Mucosa of gallbladder (tissue), 1 donor: ENCODE results near the gene DAPK3. TPM values are rescaled to one million over a fixed set of nuclear protein-coding genes. Genes with fewer than 3 reads are reported as not detected.
"Not testable (repeated sequence)": the region's sequence is repeated elsewhere in the genome, so short reads cannot be mapped to it uniquely, and the experiment has no call there.

ENCODE experiments used
- DNase-seq: peaks from one replicate; pipeline ENCODE4 v3.0.0-alpha.2; 2020; ENCODE audit warnings: low spot score
- total RNA-seq: library from RNA; stranded (reverse); gene quantifications from one replicate; pipeline ENCODE4 v1.2.1, GENCODE V29; 2021
- donor health status: DM: no; HTN: no; CAD: no.

Gene DAPK3
- total RNA-seq, 1 donor from 2014 or later = 113 TPM

- no peak for DNase-seq
Measured at GRCh38 chr19:3979289-3979673, 8.4 kb upstream of the DAPK3 start.

GRCh38 chr19:3978145-3978544 is 7.2 kb upstream of the DAPK3 start:
- DNase-seq = no peak

GRCh38 chr19:3977242-3978143 is 6.6 kb upstream of the DAPK3 start:
- DNase-seq = no peak

- DNase-seq = no peak
Measured at GRCh38 chr19:3976495-3977241, 5.8 kb upstream of the DAPK3 start.

- DNase-seq = no peak
Measured at GRCh38 chr19:3975637-3976087, 4.8 kb upstream of the DAPK3 start.

- DNase-seq = no peak
Measured at GRCh38 chr19:3975144-3975543, 4.2 kb upstream of the DAPK3 start.

GRCh38 chr19:3970313-3970807 is 539 bp downstream of the DAPK3 start:
- DNase-seq = no peak

GRCh38 chr19:3969435-3970312 is 1.2 kb downstream of the DAPK3 start:
- DNase-seq = no peak

- DNase-seq = peak; percentile 94
Measured at GRCh38 chr19:3968556-3969434, 2.1 kb downstream of the DAPK3 start.

- not testable (repeated sequence) for DNase-seq
Measured at GRCh38 chr19:3967983-3968382, 2.9 kb downstream of the DAPK3 start.

- peak; percentile 88 for DNase-seq
Measured at GRCh38 chr19:3966051-3967017, 4.6 kb downstream of the DAPK3 start.

- no peak for DNase-seq
Measured at GRCh38 chr19:3964256-3965194, 6.4 kb downstream of the DAPK3 start.

GRCh38 chr19:3963458-3964255 is 7.2 kb downstream of the DAPK3 start:
- DNase-seq = no peak

- DNase-seq = no peak
Measured at GRCh38 chr19:3961007-3961406, 9.9 kb downstream of the DAPK3 start.

- no peak for DNase-seq
Measured at GRCh38 chr19:3959766-3960131, 11.2 kb downstream of the DAPK3 start.

- no peak for DNase-seq
Measured at GRCh38 chr19:3958836-3959765, 11.8 kb downstream of the DAPK3 start.
